Smooth muscle cell (in vitro differentiated cells): ENCODE results near the gene GHRHR. TPM values are rescaled to one million over a fixed set of nuclear protein-coding genes. Genes with fewer than 3 reads are reported as not detected.

Experiments used
- DNase-seq: peaks from one replicate; lab custom pipeline; 2025; ENCODE audit not compliant: unreplicated experiment; lab: John Stamatoyannopoulos, UW
- H2AFZ ChIP-seq: fragments of 200-600 bp; sonication (generic); 2 replicates; pipeline ENCODE4 v1.6.0; 2016; ENCODE audit warnings: antibody characterized with exemption, low read depth, mild to moderate bottlenecking
- H3F3A ChIP-seq: fragments of 200-600 bp; sonication (generic); 2 replicates; pipeline ENCODE4 v1.6.0; 2017; ENCODE audit warnings: antibody characterized with exemption, low read depth
- H3K27ac ChIP-seq: fragments of 200-600 bp; sonication (generic); 2 replicates; pipeline ENCODE4 v1.5.1; 2016; ENCODE audit warnings: low read depth, mild to moderate bottlenecking
- H3K27me3 ChIP-seq: fragments of 200-600 bp; sonication (generic); 2 replicates; pipeline ENCODE4 v1.6.1; 2016; ENCODE audit warnings: low read depth, mild to moderate bottlenecking
- H3K36me3 ChIP-seq: fragments of 200-600 bp; sonication (generic); 2 replicates; pipeline ENCODE4 v1.5.1; 2016; ENCODE audit warnings: low read depth
- H3K4me1 ChIP-seq: fragments of 200-600 bp; sonication (generic); 2 replicates; pipeline ENCODE4 v1.5.1; 2016; ENCODE audit warnings: low read depth
- H3K4me2 ChIP-seq: fragments of 200-600 bp; sonication (generic); 2 replicates; pipeline ENCODE4 v1.6.0; 2016; ENCODE audit warnings: mild to moderate bottlenecking
- H3K4me3 ChIP-seq: fragments of 200-600 bp; sonication (generic); 2 replicates; pipeline ENCODE4 v1.5.1; 2016; ENCODE audit warnings: mild to moderate bottlenecking
- H3K79me2 ChIP-seq: fragments of 200-600 bp; sonication (generic); 2 replicates; pipeline ENCODE4 v1.6.0; 2016; ENCODE audit warnings: low read depth, mild to moderate bottlenecking
- H3K9ac ChIP-seq: fragments of 200-600 bp; sonication (generic); 2 replicates; pipeline ENCODE4 v1.6.0; 2016; ENCODE audit warnings: low read depth
- H3K9me3 ChIP-seq: fragments of 200-600 bp; sonication (generic); replicated peaks from 2 replicates; pipeline ENCODE4 v1.5.1; 2016; ENCODE audit warnings: low read depth
- H4K20me1 ChIP-seq: fragments of 200-600 bp; sonication (generic); 2 replicates; pipeline ENCODE4 v1.6.0; 2016; ENCODE audit warnings: low read depth
- WGBS: methylation state at CpG from one replicate; pipeline ENCODE4 v1.1.7; 2016; ENCODE audit warnings: low lambda C conversion rate; 5-methylcytosine and 5-hydroxymethylcytosine counted together
- polyA plus RNA-seq: library from polyadenylated mRNA; unstranded; fragments of >200 nt; fragmentation: Nextera tagmentation; extraction: Ambion mirVana; gene quantifications from 2 replicates; pipeline ENCODE4 v1.2.1, GENCODE V29; 2016
- total RNA-seq: library from RNA; depleted of rRNA; stranded (reverse); fragments of >200 nt; gene quantifications from 2 replicates; pipeline ENCODE4 v1.2.3, GENCODE V29; 2014
- TF ChIP-seq, protein P1 (sequence below): fragments of 200-600 bp; sonication (generic); IDR thresholded peaks from 2 replicates; pipeline ENCODE4 v1.5.1; 2017; ENCODE audit warnings: borderline replicate concordance, mild to moderate bottlenecking, antibody characterized with exemption; ENCODE audit not compliant: insufficient read depth, poor library complexity, severe bottlenecking

Gene GHRHR
- total and polyA plus RNA-seq, 2 experiments from 2014 or later, result not detected

DNA sequence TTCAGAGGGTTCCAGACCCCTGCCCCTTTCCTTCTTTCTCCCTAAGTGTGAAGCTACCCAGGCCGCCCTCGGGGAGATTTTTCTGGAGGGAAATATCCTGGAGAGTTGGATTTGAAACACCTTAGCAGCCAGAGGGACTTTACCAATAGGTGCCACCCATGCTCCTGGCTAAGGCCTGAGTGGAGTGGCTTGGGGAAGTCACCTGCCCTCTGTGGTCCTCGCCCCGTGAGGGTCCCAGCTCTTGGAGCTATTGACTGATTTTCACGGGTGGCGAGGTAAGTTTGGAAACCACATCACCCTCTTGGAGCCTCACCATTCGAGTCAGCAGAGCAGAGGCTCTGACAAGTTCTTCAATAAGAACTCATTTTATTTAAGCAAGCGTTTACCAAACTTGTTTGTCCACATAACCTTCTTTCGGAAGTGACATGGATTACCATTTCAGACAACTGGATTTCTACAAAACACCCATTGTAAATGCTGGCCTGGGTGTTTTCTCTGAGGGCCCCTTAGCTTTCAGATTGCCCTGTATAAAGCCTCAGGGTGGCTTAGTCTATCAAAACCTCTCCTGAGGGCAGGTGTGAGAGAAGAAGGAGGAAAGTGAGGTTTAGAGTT is 31.7 kb upstream of the GHRHR start:
- no peaks in the 10 kb centered on the region for H3K27me3 ChIP-seq
- no peaks in the 10 kb centered on the region for H3K79me2 ChIP-seq
- DNase-seq, result no peak
- TF ChIP-seq, protein P1, sequence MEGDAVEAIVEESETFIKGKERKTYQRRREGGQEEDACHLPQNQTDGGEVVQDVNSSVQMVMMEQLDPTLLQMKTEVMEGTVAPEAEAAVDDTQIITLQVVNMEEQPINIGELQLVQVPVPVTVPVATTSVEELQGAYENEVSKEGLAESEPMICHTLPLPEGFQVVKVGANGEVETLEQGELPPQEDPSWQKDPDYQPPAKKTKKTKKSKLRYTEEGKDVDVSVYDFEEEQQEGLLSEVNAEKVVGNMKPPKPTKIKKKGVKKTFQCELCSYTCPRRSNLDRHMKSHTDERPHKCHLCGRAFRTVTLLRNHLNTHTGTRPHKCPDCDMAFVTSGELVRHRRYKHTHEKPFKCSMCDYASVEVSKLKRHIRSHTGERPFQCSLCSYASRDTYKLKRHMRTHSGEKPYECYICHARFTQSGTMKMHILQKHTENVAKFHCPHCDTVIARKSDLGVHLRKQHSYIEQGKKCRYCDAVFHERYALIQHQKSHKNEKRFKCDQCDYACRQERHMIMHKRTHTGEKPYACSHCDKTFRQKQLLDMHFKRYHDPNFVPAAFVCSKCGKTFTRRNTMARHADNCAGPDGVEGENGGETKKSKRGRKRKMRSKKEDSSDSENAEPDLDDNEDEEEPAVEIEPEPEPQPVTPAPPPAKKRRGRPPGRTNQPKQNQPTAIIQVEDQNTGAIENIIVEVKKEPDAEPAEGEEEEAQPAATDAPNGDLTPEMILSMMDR, result no peak
- H3K4me1 ChIP-seq, result peaks cover 18% of the 10 kb centered on the region
- H3K4me3 ChIP-seq, result no peak overlapping the region
- no peaks in the 10 kb centered on the region for H3K9me3 ChIP-seq
- no peaks in the 10 kb centered on the region for H3K36me3 ChIP-seq
- peaks cover 8% of the 10 kb centered on the region for H3F3A ChIP-seq
- H2AFZ ChIP-seq, result no peak overlapping the region
- H3K4me2 ChIP-seq, result peak overlapping the region; percentile 34
- H4K20me1 ChIP-seq, result no peaks in the 10 kb centered on the region
- peak overlapping the region; percentile 57 for H3K27ac ChIP-seq
- WGBS, result 80% methylated on average over 9 of the region's 9 CpGs
- no peak overlapping the region for H3K9ac ChIP-seq

DNA sequence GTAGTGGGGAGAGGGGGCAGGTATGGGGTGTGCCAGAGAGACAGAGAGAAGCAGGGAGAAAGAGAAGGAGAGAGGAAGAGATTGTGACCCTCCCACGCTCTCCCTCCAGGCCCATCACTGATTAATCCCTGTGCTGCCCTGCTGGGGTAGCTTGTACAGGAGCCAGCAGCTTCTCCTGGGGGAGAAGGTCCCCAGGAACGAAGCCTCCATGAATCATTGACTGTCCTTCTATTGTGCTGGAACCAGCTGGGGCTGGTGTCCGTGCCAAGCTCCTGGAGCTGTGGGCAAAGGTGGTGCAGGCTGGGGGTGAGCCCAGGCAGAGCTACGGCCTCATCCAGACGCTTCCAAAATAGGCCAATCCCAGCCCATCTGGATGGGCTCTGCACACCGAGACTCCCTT is 31.2 kb upstream of the GHRHR start:
- no peaks in the 10 kb centered on the region for H3K36me3 ChIP-seq
- 84% methylated on average over 6 of the region's 6 CpGs for WGBS
- no peak for DNase-seq
- TF ChIP-seq, protein P1, result no peak
- H3K27ac ChIP-seq, result no peak overlapping the region
- H3K4me3 ChIP-seq, result no peak overlapping the region
- H3K27me3 ChIP-seq, result no peaks in the 10 kb centered on the region
- no peaks in the 10 kb centered on the region for H3K79me2 ChIP-seq
- H2AFZ ChIP-seq, result no peak overlapping the region
- H3F3A ChIP-seq, result peaks cover 8% of the 10 kb centered on the region
- H3K9ac ChIP-seq, result no peak overlapping the region
- H4K20me1 ChIP-seq, result no peaks in the 10 kb centered on the region
- H3K4me2 ChIP-seq, result peak overlapping the region; percentile 34
- no peaks in the 10 kb centered on the region for H3K9me3 ChIP-seq
- peaks cover 18% of the 10 kb centered on the region for H3K4me1 ChIP-seq

DNA sequence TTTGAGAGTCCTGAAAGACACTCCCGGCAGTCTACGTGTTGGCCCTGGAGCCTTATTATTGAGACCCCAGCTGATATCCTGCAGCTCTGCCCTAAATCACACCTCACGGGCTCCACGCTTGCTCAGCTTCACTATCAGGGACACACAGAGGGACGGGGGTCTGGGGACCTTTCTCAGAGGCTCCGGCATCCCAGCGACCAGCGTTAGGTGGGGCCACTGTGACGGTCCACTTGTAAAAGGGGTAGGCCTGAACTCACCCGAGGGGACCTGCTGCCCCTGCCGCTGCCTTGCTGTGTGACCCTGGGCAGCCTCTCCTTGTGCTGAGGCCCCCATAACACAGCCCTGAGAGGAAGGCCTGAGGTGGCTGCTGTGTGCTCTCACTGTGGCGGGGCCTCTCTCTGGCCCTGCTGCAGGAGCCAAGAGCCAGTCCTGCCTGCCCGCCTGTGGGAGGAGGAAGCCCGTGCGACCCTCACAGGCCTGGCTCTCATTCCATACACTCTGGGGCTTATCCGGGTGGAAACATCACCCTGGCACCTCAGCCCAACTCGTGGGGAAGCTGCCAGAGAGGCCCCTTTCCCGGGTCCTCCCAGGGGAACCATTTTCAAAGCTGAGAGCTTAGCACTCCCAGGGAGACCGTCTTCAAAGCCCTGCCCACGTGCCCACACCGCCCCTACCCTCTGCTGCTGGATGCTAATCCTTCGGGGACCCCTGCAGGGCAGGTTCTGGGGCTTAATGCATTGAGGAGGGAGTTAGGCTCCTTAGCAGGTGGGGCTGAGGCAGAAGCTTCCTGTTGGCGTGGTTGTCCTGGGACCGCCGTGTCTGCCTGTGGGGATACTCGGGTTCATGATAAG is 30.4 kb upstream of the GHRHR start:
- Histone ChIP-seq H3K9ac (no peak overlapping the region), H3K4me2 (no peak overlapping the region), H3K79me2 (no peaks in the 10 kb centered on the region), H3K4me3 (no peak overlapping the region), H4K20me1 (no peaks in the 10 kb centered on the region), H3K4me1 (peaks cover 18% of the 10 kb centered on the region), H3K9me3 (no peaks in the 10 kb centered on the region), H2AFZ (no peak overlapping the region), H3K27me3 (no peaks in the 10 kb centered on the region), H3K27ac (no peak overlapping the region), H3K36me3 (no peaks in the 10 kb centered on the region), H3F3A (peaks cover 8% of the 10 kb centered on the region)
- DNase-seq, result no peak
- TF ChIP-seq, protein P1, result no peak
- WGBS, result 75% methylated on average over 26 of the region's 26 CpGs

DNA sequence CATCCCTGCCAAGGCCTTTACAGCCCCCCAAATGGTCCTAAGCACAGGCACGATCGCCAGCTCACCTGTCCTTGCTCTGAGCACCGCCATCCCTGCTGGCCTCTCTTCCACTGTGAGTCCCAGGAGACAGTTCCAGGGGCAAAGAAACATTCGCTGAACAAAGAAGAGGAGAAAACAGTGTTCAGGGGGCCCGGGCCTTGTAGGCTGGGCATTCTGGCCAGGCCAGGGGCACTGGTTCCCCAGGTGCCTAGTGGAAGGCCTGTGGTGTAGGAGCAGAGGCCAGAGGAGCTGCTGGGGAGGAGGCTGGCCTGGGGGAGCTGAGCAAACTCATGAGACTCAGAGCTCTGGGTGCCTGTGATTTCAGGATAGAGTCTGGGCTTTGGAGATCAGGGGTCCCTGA is 29.5 kb upstream of the GHRHR start:
- Histone ChIP-seq H3K79me2 (no peaks in the 10 kb centered on the region), H3K4me3 (no peak overlapping the region), H3F3A (peaks cover 8% of the 10 kb centered on the region), H3K9me3 (no peaks in the 10 kb centered on the region), H3K27ac (no peak overlapping the region), H3K4me1 (peaks cover 18% of the 10 kb centered on the region), H3K4me2 (no peak overlapping the region), H3K36me3 (no peaks in the 10 kb centered on the region), H2AFZ (no peak overlapping the region), H3K9ac (no peak overlapping the region), H4K20me1 (no peaks in the 10 kb centered on the region), H3K27me3 (no peaks in the 10 kb centered on the region)
- DNase-seq, result no peak
- TF ChIP-seq, protein P1, result no peak
- WGBS, result 99% methylated on average over 5 of the region's 5 CpGs
